Heart left ventricle (tissue), 16 donors: ENCODE measurements around the gene HMCN2. TPM values are rescaled to one million over a fixed set of nuclear protein-coding genes. Genes with fewer than 3 reads are reported as not detected.
A peak's percentile ranks its signal among the peaks of the same experiment; 100 is the strongest.

Experiments used
- ATAC-seq, 4 donors: fragments of 200-7000 bp; cut with Tn5 transposase; one replicate each; pipeline ENCODE4 v1.9.1; 2020 to 2022; ENCODE audit warnings: moderate library complexity in 4 of 4, mild to moderate bottlenecking in 3 of 4, moderate number of reproducible peaks in 1 of 4
- DNase-seq, 5 donors: peaks; one replicate each; pipeline ENCODE4 v3.0.0-alpha.2; 2020
- H3K27ac ChIP-seq, 12 donors: fragments of 200-600 bp; sonication (generic) in 4 of 12; one replicate each; pipeline versions ENCODE4 v1.5.0 to v1.8.0; 2016 to 2022; ENCODE audit warnings: mild to moderate bottlenecking in 2 of 12
- H3K27me3 ChIP-seq, 9 donors: fragments of 200-600 bp; sonication (generic) in 2 of 9; one replicate each; pipeline versions ENCODE4 v1.5.1 to v1.8.0; 2016 to 2022; ENCODE audit warnings: mild to moderate bottlenecking in 3 of 9
- H3K36me3 ChIP-seq, 9 donors: fragments of 200-600 bp; sonication (generic) in 2 of 9; one replicate each; pipeline versions ENCODE4 v1.5.0 to v1.8.0; 2018 to 2022; ENCODE audit warnings: mild to moderate bottlenecking in 2 of 9
- H3K4me1 ChIP-seq, 12 donors: fragments of 200-600 bp; sonication (generic) in 4 of 12; one replicate each; pipeline versions ENCODE4 v1.5.0 to v1.8.0; 2016 to 2022; ENCODE audit warnings: mild to moderate bottlenecking in 3 of 12
- H3K4me3 ChIP-seq, 12 donors: fragments of 200-600 bp; sonication (generic) in 4 of 12; one replicate each; pipeline versions ENCODE4 v1.5.0 to v1.8.0; 2017 to 2022; ENCODE audit warnings: mild to moderate bottlenecking in 9 of 12, moderate library complexity in 4 of 12
- H3K9me3 ChIP-seq, 12 donors: fragments of 200-600 bp; sonication (generic) in 4 of 12; one replicate each; pipeline versions ENCODE4 v1.5.0 to v1.8.0; 2016 to 2022; ENCODE audit warnings: mild to moderate bottlenecking in 1 of 12
- CTCF ChIP-seq, 12 donors: fragments of 200-600 bp; sonication (generic) in 4 of 12; IDR thresholded peaks; one replicate each; pipeline versions ENCODE4 v1.5.0 to v1.8.0; 2018 to 2022; ENCODE audit warnings: antibody characterized with exemption in 12 of 12, mild to moderate bottlenecking in 5 of 12
- POLR2A ChIP-seq, 2 donors: fragments of 450-650 bp; IDR thresholded peaks; one replicate each; pipeline ENCODE4 v1.6.1; 2017; ENCODE audit warnings: antibody characterized with exemption in 2 of 2, mild to moderate bottlenecking in 2 of 2, moderate library complexity in 2 of 2
- WGBS, 4 donors: extraction: QIAGEN DNeasy Blood & Tissue Kit in 2 of 4; methylation state at CpG; one replicate each; pipeline versions ENCODE4 v1.1.5 to v1.1.7; 2013 to 2018; 5-methylcytosine and 5-hydroxymethylcytosine counted together
- intact Hi-C, 10 donors: fragments of 100-400 bp; cut with DNase I; formaldehyde crosslinking; loops; one replicate each; pipeline versions ENCODE4 v1.11.1 to v1.14.2; 2022
- polyA plus RNA-seq, 2 donors: library from polyadenylated mRNA; stranded (reverse); fragments of 200-250 nt; gene quantifications; one replicate each; pipeline ENCODE4 v1.2.3, GENCODE V29; 2013
- total RNA-seq, 9 donors: library from RNA; depleted of rRNA in 2 of 9; stranded (reverse); fragments of >200 nt in 2 of 9; fragmentation: NEBNext Ultra II Directional in 3 of 9; extraction: Animal tissue kit (Norgen Biotek cat#: 25700) in 3 of 9; gene quantifications; one replicate each; pipeline versions ENCODE4 v1.1.0 to v1.2.4, GENCODE V29; 2016 to 2023
- donor health status: ischemic (EF 13 %, LVEDD 7.1; RV severe dilation, severe dysfunction).
- donor health status: healthy with polysubstance abuse.
- donor health status: DM: no; HTN: yes; CAD: no.
- donor health status: DM: no; HTN: no; CAD: no.
- donor health status: ischemic (EF 25% LVEDD 6.9; RV normal size, moderate dysfunction).
- donor health status: ischemic (EF 25% LVEDD 5.7; RV mildly dilated, moderate dysfunction).
- donor health status: healthy.
- donor health status: DM: yes; HTN: yes; CAD: no.
- donor health status: ischemic (EF 35%, LVEDD 5.7; RV mildly dilated, moderate dysfunction).
- donor health status: nonischemic (EF 11% LVEDD 7.7; RV severe dilation, severe dysfunction).
- donor health status: DM: yes; HTN: yes; CAD: no.
- donor health status: PGD.
- donor health status: ischemic (EF 29% LVEDD 5.4; RV normal size, mild dysfunction).
- donor health status: nonischemic (EF 23%, LVEDD 6.1; RV moderate dilation, normal function).

Gene HMCN2
- total and polyA plus RNA-seq, 11 donors, result 2.3 to 10.4 (median 4.3) TPM

GRCh38 chr9:130243015-130243881 is 22.3 kb upstream of the HMCN2 start:
- ATAC-seq (peak; percentile 63 to 72 (median 70)), DNase-seq (peak; percentile 50 to 81 (median 60))
- H3K4me1 ChIP-seq, result peaks cover 0 to 9% (median 3%) of the 10 kb centered on the region in 12 donors
- intact Hi-C loops, result loop anchor here in 2 of 10 donors (5.0 kb wide), 2 partner anchors 99 to 361 kb away; no protein-coding TSS in a partner anchor
- no peak overlapping the region for H3K27ac ChIP-seq
- H3K9me3 ChIP-seq, result no peaks in the 10 kb centered on the region
- TF ChIP-seq CTCF (IDR thresholded peaks at IDR 0.05) (peak; percentile 83 to 97 (median 92)), POLR2A (IDR thresholded peaks at IDR 0.05) (no peak)
- H3K4me3 ChIP-seq, result peak overlapping the region in 2 of 12 donors; percentile 18 to 35
- H3K27me3 ChIP-seq, result no peaks in the 10 kb centered on the region
- 24 to 26% (median 25%) methylated on average over 32 to 35 of the region's 35 CpGs for WGBS, 4 donors
- no peaks in the 10 kb centered on the region for H3K36me3 ChIP-seq

GRCh38 chr9:130243882-130244170 is 21.7 kb upstream of the HMCN2 start:
- H3K27me3 ChIP-seq, result no peaks in the 10 kb centered on the region
- ATAC-seq, result no peak
- H3K4me3 ChIP-seq, result no peak overlapping the region
- H3K4me1 ChIP-seq, result peaks cover 0 to 9% (median 3%) of the 10 kb centered on the region in 12 donors
- no peak for TF ChIP-seq POLR2A (IDR thresholded peaks at IDR 0.05)
- TF ChIP-seq CTCF (IDR thresholded peaks at IDR 0.05), result no peak
- no peak overlapping the region for H3K27ac ChIP-seq
- H3K36me3 ChIP-seq, result no peaks in the 10 kb centered on the region
- DNase-seq, result no peak
- intact Hi-C loops, result loop anchor here in 2 of 10 donors (5.0 kb wide), 2 partner anchors 98 to 362 kb away; no protein-coding TSS in a partner anchor
- WGBS, 4 donors, result 84 to 93% (median 88%) methylated on average over 6 to 7 of the region's 7 CpGs
- H3K9me3 ChIP-seq, result no peaks in the 10 kb centered on the region

GRCh38 chr9:130244548-130245165 is 20.9 kb upstream of the HMCN2 start:
- Histone ChIP-seq H3K4me3 (no peak overlapping the region), H3K36me3 (no peaks in the 10 kb centered on the region), H3K27ac (no peak overlapping the region), H3K9me3 (no peaks in the 10 kb centered on the region), H3K27me3 (no peaks in the 10 kb centered on the region), H3K4me1 (peaks cover 0 to 9% (median 3%) of the 10 kb centered on the region in 12 donors)
- 80 to 93% (median 91%) methylated on average over 12 to 13 of the region's 13 CpGs for WGBS, 4 donors
- intact Hi-C loops, result loop anchor here in 3 of 10 donors (5.0 kb wide), 3 partner anchors 88 to 362 kb away; no protein-coding TSS in a partner anchor
- DNase-seq (no peak), ATAC-seq (no peak)
- no peak for TF ChIP-seq CTCF (IDR thresholded peaks at IDR 0.05)
- TF ChIP-seq POLR2A (IDR thresholded peaks at IDR 0.05), result no peak

- no peaks in the 10 kb centered on the region for H3K27me3 ChIP-seq
- H3K9me3 ChIP-seq, result peaks cover 0 to under 1% (median 0%) of the 10 kb centered on the region in 12 donors
- WGBS, 4 donors, result 94 to 97% (median 95%) methylated on average over 10 to 11 of the region's 11 CpGs
- TF ChIP-seq POLR2A (IDR thresholded peaks at IDR 0.05) (no peak), CTCF (IDR thresholded peaks at IDR 0.05) (no peak)
- ATAC-seq, result no peak
- no peaks in the 10 kb centered on the region for H3K36me3 ChIP-seq
- peaks cover 0 to 9% (median 3%) of the 10 kb centered on the region in 12 donors for H3K4me1 ChIP-seq
- no peak overlapping the region for H3K27ac ChIP-seq
- no peak overlapping the region for H3K4me3 ChIP-seq
- intact Hi-C loops, result loop anchor here in 1 of 10 donors (5.0 kb wide), 1 partner anchor 87 kb away; no protein-coding TSS in a partner anchor
- DNase-seq, result no peak
Observed at GRCh38 chr9:130245474-130245873, 20.1 kb upstream of the HMCN2 start.
